H1 (cell line): ENCODE measurements around the gene RPS26. TPM values are rescaled to one million over a fixed set of nuclear protein-coding genes. Genes with fewer than 3 reads are reported as not detected.

Experiments used
- CHD2 ChIP-seq: IDR thresholded peaks from 2 replicates; pipeline ENCODE4 v1.6.1; 2012; ENCODE audit warnings: low read length, improper control_type of control experiment
- KDM1A ChIP-seq: fragments of 200-600, 300-600 bp; sonication (generic); IDR thresholded peaks from 2 replicates; pipeline ENCODE4 v1.7.1; 2016; ENCODE audit warnings: mild to moderate bottlenecking, low read length, borderline replicate concordance
- KDM5A ChIP-seq: fragments of 200-600 bp; IDR thresholded peaks from 2 replicates; pipeline ENCODE4 v1.7.1; 2012; ENCODE audit warnings: mild to moderate bottlenecking, low read length, inconsistent platforms, mixed read lengths
- MAFK ChIP-seq: IDR thresholded peaks from 2 replicates; pipeline ENCODE4 v1.6.1; 2012; ENCODE audit warnings: low read depth, mild to moderate bottlenecking, improper control_type of control experiment, low read length
- NANOG ChIP-seq: IDR thresholded peaks from 2 replicates; pipeline ENCODE4 v1.6.1; 2011; ENCODE audit warnings: low read length, low read depth, mild to moderate bottlenecking, inconsistent platforms; ENCODE audit not compliant: insufficient read depth, poor library complexity, severe bottlenecking
- POU5F1 ChIP-seq: IDR thresholded peaks from 2 replicates; pipeline ENCODE4 v1.6.1; 2011; ENCODE audit warnings: low read depth, mild to moderate bottlenecking, low read length, moderate library complexity
- RFX5 ChIP-seq: IDR thresholded peaks from 2 replicates; pipeline ENCODE4 v1.6.1; 2011; ENCODE audit warnings: low read depth, low read length, improper control_type of control experiment, borderline replicate concordance
- SIN3A ChIP-seq, 2 experiments: IDR thresholded peaks in 1 of 2; conservative IDR thresholded peaks in 1 of 2; 2 replicates each; pipeline ENCODE4 v1.6.1; 2011 to 2012; ENCODE audit warnings: low read length in 2 of 2, improper control_type of control experiment in 1 of 2, low read depth in 1 of 2, mild to moderate bottlenecking in 1 of 2
- SRF ChIP-seq: IDR thresholded peaks from 2 replicates; pipeline ENCODE4 v1.6.1; 2011; ENCODE audit warnings: mild to moderate bottlenecking, low read depth, low read length, moderate library complexity
- SUZ12 ChIP-seq: fragments of 200-600 bp; sonication (generic); IDR thresholded peaks from 2 replicates; pipeline ENCODE4 v1.6.1; 2012; ENCODE audit warnings: mild to moderate bottlenecking, inconsistent platforms, low read length, moderate library complexity, mixed read lengths
- TAF1 ChIP-seq: IDR thresholded peaks from 2 replicates; pipeline ENCODE4 v1.6.1; 2011; ENCODE audit warnings: mild to moderate bottlenecking, low read depth, low read length
- TBP ChIP-seq: IDR thresholded peaks from 2 replicates; pipeline ENCODE4 v1.6.1; 2011; ENCODE audit warnings: low read depth, low read length, improper control_type of control experiment
- YY1 ChIP-seq: IDR thresholded peaks from 2 replicates; pipeline ENCODE4 v1.6.1; 2011; ENCODE audit warnings: low read depth, mild to moderate bottlenecking, low read length
- polyA plus RNA-seq, 7 experiments: library from polyadenylated mRNA; depleted of rRNA in 3 of 7; stranded (reverse) in 5 of 7; unstranded in 2 of 7; fragments of >200 nt in 5 of 7; fragments of 200-250 nt in 2 of 7; gene quantifications; 1 replicate in 5 of 7; 2 replicates in 1 of 7; 4 replicates in 1 of 7; pipeline versions ENCODE4 v1.2.1 to v1.2.3, GENCODE V29; 2011 to 2013; ENCODE audit warnings: missing spikeins in 2 of 7, mixed read lengths in 2 of 7
- total RNA-seq: library from RNA; stranded (reverse); fragmentation: NEBNext Ultra II Directional; extraction: Animal tissue kit (Norgen Biotek cat#: 25700); gene quantifications from 2 replicates; pipeline ENCODE4 v1.2.1, GENCODE V29; 2021

Gene RPS26
- total and polyA plus RNA-seq, 2 of the 8 experiments (the other 6 are each of a cell fraction or from before 2014, with no cell fraction given) = 53.4 to 1,922 TPM

DNA sequence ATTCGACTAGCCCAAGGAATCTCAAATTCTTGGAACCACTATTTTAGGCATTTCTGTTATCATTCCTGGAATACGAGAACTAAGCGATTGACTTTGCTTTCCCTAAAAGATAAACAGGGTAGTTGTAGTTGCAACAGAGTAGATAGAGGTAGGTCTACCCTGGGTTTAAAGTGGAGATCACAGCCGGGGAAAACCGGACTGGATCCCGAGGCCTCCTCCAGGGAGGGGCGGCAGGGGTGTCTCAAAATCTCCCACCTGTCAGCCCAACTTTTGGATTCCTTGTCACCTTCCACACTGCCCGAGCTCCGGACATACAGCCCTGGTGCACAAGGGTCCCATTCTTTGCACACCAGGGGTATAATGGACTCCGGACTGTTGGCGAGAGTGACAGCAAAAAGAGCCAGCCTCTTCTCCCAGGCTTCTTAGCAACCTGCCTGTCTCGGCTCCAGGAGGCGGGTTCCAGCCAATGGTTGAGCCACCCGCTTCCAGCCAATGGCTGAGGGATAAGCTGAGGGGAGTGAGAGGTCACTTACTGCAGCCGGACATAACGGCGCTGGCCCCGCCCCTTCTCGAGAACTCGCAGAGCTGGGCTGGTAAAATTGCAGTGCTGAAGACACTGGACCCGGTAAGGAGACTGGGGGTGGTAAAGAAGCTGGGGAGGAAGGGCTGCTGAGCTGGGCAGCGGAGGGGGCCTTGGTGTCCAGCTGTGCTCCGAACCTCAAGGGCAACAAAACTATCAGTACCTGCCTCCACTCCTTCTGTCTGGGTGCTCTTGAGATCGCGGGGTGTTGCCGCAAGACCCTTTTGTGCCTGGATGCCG lies 44.8 kb upstream of the RPS26 start, which contains the start of gene SUOX (continued):
- peak; percentile 65; the same call in 1 of the 2 replicates for TF ChIP-seq TAF1
- peak; percentile 7 to 79; a peak in 2 of 4 replicates for TF ChIP-seq SIN3A (conservative IDR thresholded peaks at IDR 0.05 in 1 of 2, IDR thresholded peaks at IDR 0.05 in 1 of 2; ENCODE audit: low read depth in 1 of 2, low read length in 2 of 2)
- TF ChIP-seq SRF = no peak
- no peak for TF ChIP-seq KDM5A
- TF ChIP-seq TBP = peak; percentile 48; the same call in 1 of the 2 replicates
- TF ChIP-seq KDM1A = peak; percentile 6; the same call in 1 of the 2 replicates
- no peak for TF ChIP-seq NANOG
- TF ChIP-seq RFX5 = peak; percentile 71; the same call in 1 of the 2 replicates
- TF ChIP-seq SUZ12 = no peak
- peak; percentile 56; the same call in 1 of the 2 replicates for TF ChIP-seq YY1
- TF ChIP-seq MAFK = no peak
- no peak for TF ChIP-seq POU5F1
- TF ChIP-seq CHD2 = 0 out of 2 replicates have a peak, but pooled peaks have one; percentile 10
